GM18870 (cell line): ENCODE data around the gene SETD1B.
"Not testable (repeated sequence)": the region's sequence is repeated elsewhere in the genome, so short reads cannot be mapped to it uniquely, and the experiment has no call there.

Experiments used
- ATAC-seq: cut with Tn5 transposase; IDR thresholded peaks from one replicate; pipeline ENCODE4 v1.9.1; 2021; ENCODE audit warnings: moderate library complexity; ENCODE audit not compliant: unreplicated experiment

The SETD1B gene

GRCh38 chr12:121852392-121852791 is 48.6 kb downstream of the SETD1B start:
- not testable (repeated sequence) for ATAC-seq

GRCh38 chr12:121857322-121858246 is 53.8 kb downstream of the SETD1B start:
- ATAC-seq, result no peak

GRCh38 chr12:121858318-121858661 is 54.5 kb downstream of the SETD1B start:
- ATAC-seq, result no peak

- ATAC-seq, result no peak
Measured at GRCh38 chr12:121858662-121859572, 55.1 kb downstream of the SETD1B start, which contains the start of gene HPD. Gene HPD (minus strand): TSS chr12:121858859. CDS start chr12:121858823, 36 bp downstream.

- no peak for ATAC-seq
Measured at GRCh38 chr12:121860257-121860656, 56.4 kb downstream of the SETD1B start.

- not testable (repeated sequence) for ATAC-seq
Measured at GRCh38 chr12:121860699-121861098, 56.9 kb downstream of the SETD1B start.

- no peak for ATAC-seq
Measured at GRCh38 chr12:121861636-121862254, 57.9 kb downstream of the SETD1B start.

GRCh38 chr12:121866331-121866730 is 62.5 kb downstream of the SETD1B start:
- no peak for ATAC-seq

- not testable (repeated sequence) for ATAC-seq
Measured at GRCh38 chr12:121869229-121869628, 65.4 kb downstream of the SETD1B start.

- no peak for ATAC-seq
Measured at GRCh38 chr12:121871467-121871866, 67.7 kb downstream of the SETD1B start.

GRCh38 chr12:121872546-121873215 is 68.9 kb downstream of the SETD1B start:
- ATAC-seq, result no peak

- no peak for ATAC-seq
Measured at GRCh38 chr12:121873216-121873569, 69.4 kb downstream of the SETD1B start.

GRCh38 chr12:121874071-121874470 is 70.3 kb downstream of the SETD1B start:
- no peak for ATAC-seq

- no peak for ATAC-seq
Measured at GRCh38 chr12:121875582-121875981, 71.8 kb downstream of the SETD1B start.

- ATAC-seq, result not testable (repeated sequence)
Measured at GRCh38 chr12:121876080-121876447, 72.3 kb downstream of the SETD1B start.
